Astrocyte (in vitro differentiated cells and primary cell): ENCODE data around the gene MTERF1.

Source experiments
- CTCF ChIP-seq: IDR thresholded peaks from 2 replicates; pipeline ENCODE4 v1.5.1; 2011; ENCODE audit warnings: low read depth, mild to moderate bottlenecking, inconsistent platforms, low read length, moderate library complexity; ENCODE audit not compliant: insufficient read depth
- EZH2 ChIP-seq: IDR thresholded peaks from 2 replicates; pipeline ENCODE4 v1.6.1; 2012; ENCODE audit warnings: mild to moderate bottlenecking, low read length, inconsistent platforms; ENCODE audit not compliant: insufficient read depth

GRCh38 chr7:91916051-91916440 is 35.5 kb upstream of the MTERF1 start:
- TF ChIP-seq CTCF: no peak
- TF ChIP-seq EZH2: no peak
